HepG2 (cell line): Measurements from ENCODE around the gene CTIF. TPM values are rescaled to one million over a fixed set of nuclear protein-coding genes. Genes with fewer than 3 reads are reported as not detected.
A peak's percentile ranks its signal among the peaks of the same experiment; 100 is the strongest.

Experiments
- ARID3A ChIP-seq: IDR thresholded peaks from 2 replicates; pipeline ENCODE4 v1.6.1; 2012; ENCODE audit warnings: low read depth, low read length, improper control_type of control experiment
- ATF1 ChIP-seq: IDR thresholded peaks from 2 replicates; pipeline ENCODE4 v1.6.1; 2016; ENCODE audit warnings: mild to moderate bottlenecking, control low read depth
- IKZF1 ChIP-seq: fragments of 450-650 bp; IDR thresholded peaks from 2 replicates; pipeline ENCODE4 v1.7.1; 2016
- KLF16 ChIP-seq, 2 experiments: sonication (generic) in 1 of 2; formaldehyde crosslinking in 1 of 2; IDR thresholded peaks; 2 replicates each; pipeline versions ENCODE4 v1.6.1 to v1.8.0; 2016 to 2023; ENCODE audit warnings: missing genetic modification reagents in 2 of 2, missing compliant biosample characterization in 1 of 2
- MEF2D ChIP-seq: sonication (generic); formaldehyde crosslinking; IDR thresholded peaks from 2 replicates; pipeline ENCODE4 v1.5.1; 2020; ENCODE audit warnings: mild to moderate bottlenecking, missing genetic modification reagents
- NFIC ChIP-seq: IDR thresholded peaks from 2 replicates; pipeline ENCODE4 v1.6.1; 2012; ENCODE audit warnings: mild to moderate bottlenecking, low read length, inconsistent platforms
- NR3C1 ChIP-seq: sonication (generic); formaldehyde crosslinking; IDR thresholded peaks from 2 replicates; pipeline ENCODE4 v1.4.0; 2020; ENCODE audit warnings: missing genetic modification reagents
- PRDM15 ChIP-seq: sonication (generic); formaldehyde crosslinking; IDR thresholded peaks from 2 replicates; pipeline ENCODE4 v1.4.0; 2020; ENCODE audit warnings: missing genetic modification reagents
- REST ChIP-seq, 2 experiments: IDR thresholded peaks; 2 replicates each; pipeline ENCODE4 v1.6.1; 2011 to 2012; ENCODE audit warnings: low read length in 2 of 2, borderline replicate concordance in 1 of 2, low read depth in 1 of 2, mild to moderate bottlenecking in 1 of 2, moderate library complexity in 1 of 2
- SIN3A ChIP-seq: IDR thresholded peaks from 2 replicates; pipeline ENCODE4 v1.6.1; 2011; ENCODE audit warnings: low read depth, mild to moderate bottlenecking, control low read depth, low read length, borderline replicate concordance
- USF2 ChIP-seq, 2 experiments: sonication (generic) in 1 of 2; formaldehyde crosslinking in 1 of 2; IDR thresholded peaks; 2 replicates each; pipeline versions ENCODE4 v1.5.1 to v1.6.1; 2011 to 2020; ENCODE audit warnings: borderline replicate concordance in 1 of 2, low read depth in 1 of 2, low read length in 1 of 2, mild to moderate bottlenecking in 1 of 2, missing genetic modification reagents in 1 of 2, moderate library complexity in 1 of 2
- ZFP36L1 ChIP-seq: sonication (generic); formaldehyde crosslinking; IDR thresholded peaks from 2 replicates; pipeline ENCODE4 v1.8.0; 2022; ENCODE audit warnings: mild to moderate bottlenecking, missing genetic modification reagents, moderate library complexity
- ZMYM2 ChIP-seq: sonication (generic); formaldehyde crosslinking; IDR thresholded peaks from 2 replicates; pipeline ENCODE4 v1.8.0; 2022; ENCODE audit warnings: mild to moderate bottlenecking, missing genetic modification reagents
- ZNF431 ChIP-seq: sonication (generic); formaldehyde crosslinking; IDR thresholded peaks from 2 replicates; pipeline ENCODE4 v1.9.0; 2022; ENCODE audit warnings: missing genetic modification reagents, low read depth, mild to moderate bottlenecking, borderline replicate concordance
- ZNF615 ChIP-seq: sonication (generic); formaldehyde crosslinking; IDR thresholded peaks from 2 replicates; pipeline ENCODE4 v1.5.0; 2020; ENCODE audit warnings: mild to moderate bottlenecking, missing genetic modification reagents, borderline replicate concordance
- ZNF775 ChIP-seq: sonication (generic); formaldehyde crosslinking; IDR thresholded peaks from 2 replicates; pipeline ENCODE4 v1.4.0; 2020; ENCODE audit warnings: missing genetic modification reagents, mild to moderate bottlenecking, moderate library complexity, borderline replicate concordance
- ZNF777 ChIP-seq: sonication (generic); formaldehyde crosslinking; IDR thresholded peaks from 2 replicates; pipeline ENCODE4 v1.4.0; 2020; ENCODE audit warnings: missing genetic modification reagents
- polyA plus RNA-seq, 8 experiments: library from polyadenylated mRNA; depleted of rRNA in 3 of 8; stranded (reverse) in 7 of 8; unstranded in 1 of 8; fragments of >200 nt; fragmentation: Illumina TruSeq in 4 of 8; extraction: Trizol in 4 of 8; gene quantifications; 2 replicates each; pipeline versions ENCODE4 v1.2.1 to v1.2.3, GENCODE V29; 2011 to 2016; ENCODE audit warnings: low read depth in 4 of 8, missing spikeins in 1 of 8, mixed read lengths in 1 of 8; ENCODE audit not compliant: insufficient read depth in 1 of 8
- total RNA-seq, 5 experiments: library from RNA; depleted of rRNA; stranded (reverse); fragments of >200 nt; fragmentation: Illumina TruSeq; extraction: Trizol; gene quantifications; 2 replicates each; pipeline ENCODE4 v1.2.3, GENCODE V29; 2016; ENCODE audit warnings: low read depth in 1 of 5

The CTIF gene
- total and polyA plus RNA-seq, 2 of the 13 experiments (the other 11 are each of a cell fraction or from before 2014, with no cell fraction given), result 18.2 to 28.0 TPM

GRCh38 chr18:48896875-48897511, 358.2 kb downstream of the CTIF start (continued):
- TF ChIP-seq USF2 (IDR thresholded peaks at IDR 0.05; ENCODE audit: low read depth, low read length) (no peak), USF2 (CRISPR knock-in tag; IDR thresholded peaks at IDR 0.05; ENCODE audit: borderline replicate concordance) (no peak), ZNF777 (CRISPR knock-in tag) (no peak), IKZF1 (no peak), NFIC (no peak), NR3C1 (no peak), ARID3A (no peak), PRDM15 (CRISPR knock-in tag) (no peak), MEF2D (0 out of 2 replicates have a peak, but pooled peaks have one; percentile 21), ATF1 (CRISPR knock-in tag) (no peak), ZNF775 (CRISPR knock-in tag) (no peak), ZMYM2 (CRISPR knock-in tag) (no peak), REST (IDR thresholded peaks at IDR 0.05; ENCODE audit: borderline replicate concordance in 1 of 2, low read depth in 1 of 2, low read length in 2 of 2) (no peak), SIN3A (no peak), ZFP36L1 (CRISPR knock-in tag) (no peak), KLF16 (CRISPR knock-in tag; IDR thresholded peaks at IDR 0.05) (0 out of 4 replicates have a peak, but pooled peaks of 1 of the 2 experiments have one; percentile 20), ZNF431 (CRISPR knock-in tag) (no peak), ZNF615 (CRISPR knock-in tag) (no peak; the same call in 1 of the 2 replicates)
